Thyroid gland (tissue), 4 donors: Measurements from ENCODE around the gene KCNQ1.

Experiments used
- CTCF ChIP-seq, 6 experiments: fragments of 200-600 bp in 3 of 6; fragments of 450-650 bp in 3 of 6; sonication (generic) in 3 of 6; IDR thresholded peaks; one replicate each; pipeline ENCODE4 v1.5.1; 2016 to 2019; ENCODE audit warnings: antibody characterized with exemption in 6 of 6, mild to moderate bottlenecking in 2 of 6, inconsistent platforms in 1 of 6, moderate library complexity in 1 of 6
- POLR2A ChIP-seq, 2 donors: fragments of 450-650 bp; IDR thresholded peaks; one replicate each; pipeline ENCODE4 v1.6.1; 2017; ENCODE audit warnings: antibody characterized with exemption in 2 of 2, mild to moderate bottlenecking in 2 of 2, moderate library complexity in 1 of 2

GRCh38 chr11:2800655-2801531 lies 356.1 kb downstream of the KCNQ1 start:
- TF ChIP-seq CTCF (IDR thresholded peaks at IDR 0.05) (no peak), POLR2A (IDR thresholded peaks at IDR 0.05) (no peak)
